A549 (cell line): ENCODE results near the gene MSMP. TPM values are rescaled to one million over a fixed set of nuclear protein-coding genes. Genes with fewer than 3 reads are reported as not detected.
A peak's percentile ranks its signal among the peaks of the same experiment; 100 is the strongest.

Experiments used
- ATAC-seq, 2 experiments: fragments of 200-7000 bp in 1 of 2; fragments of >200 bp in 1 of 2; cut with Nextera tagmentation in 1 of 2; cut with Tn5 transposase in 1 of 2; 3 replicates each; pipeline versions ENCODE4 v1.8.0 to v1.9.1; 2018 to 2020; ENCODE audit warnings: mild to moderate bottlenecking in 1 of 2, moderate library complexity in 1 of 2
- CTCF ChIA-PET: fragments of 300-600 bp; sonication (Branson Sonifier 250); formaldehyde crosslinking; extraction: SDS; loops from one replicate; lab custom pipeline; 2021; ENCODE audit warnings: antibody characterized with exemption, inconsistent platforms; lab: Yijun Ruan, JAX
- POLR2A ChIA-PET: fragments of 350-600 bp; formaldehyde crosslinking; extraction: SDS; loops from one replicate; lab custom pipeline; 2021; ENCODE audit warnings: antibody characterized with exemption, inconsistent platforms; lab: Yijun Ruan, JAX
- DNase-seq, 2 experiments: peaks; one replicate each; pipeline versions ENCODE4 v3.0.0 to v3.0.0-alpha.2; 2011 to 2016; ENCODE audit warnings: low read depth in 1 of 2, low spot score in 1 of 2
- FAIRE-seq: peaks from 2 replicates; lab custom pipeline; 2011; peaks lifted over from hg19 to GRCh38; lab: Jason Lieb, UNC
- H3K27ac ChIP-seq, 2 experiments: fragments of >200 bp; sonication (Bioruptor Twin); formaldehyde crosslinking; 3 replicates each; pipeline ENCODE4 v1.5.1; 2016 to 2017
- H3K4me1 ChIP-seq: fragments of >200 bp; sonication (Bioruptor Twin); formaldehyde crosslinking; 3 replicates; pipeline ENCODE4 v1.6.1; 2016
- H3K4me2 ChIP-seq: fragments of >200 bp; sonication (Bioruptor Twin); formaldehyde crosslinking; 3 replicates; pipeline ENCODE4 v1.6.1; 2016
- H3K4me3 ChIP-seq: fragments of >200 bp; sonication (Bioruptor Twin); formaldehyde crosslinking; 3 replicates; pipeline ENCODE4 v1.5.1; 2016
- H3K9me3 ChIP-seq: fragments of >200 bp; sonication (Bioruptor Twin); formaldehyde crosslinking; 3 replicates; pipeline ENCODE4 v1.6.1; 2016
- CBX2 ChIP-seq: fragments of 200-600 bp; sonication (generic); IDR thresholded peaks from 2 replicates; pipeline ENCODE4 v1.6.1; 2016; ENCODE audit warnings: low read depth, mild to moderate bottlenecking, borderline replicate concordance
- EHF ChIP-seq: fragments of 250-450 bp; sonication (Bioruptor Pico); IDR thresholded peaks from 2 replicates; pipeline ENCODE4 v1.5.0; 2020; ENCODE audit warnings: mild to moderate bottlenecking
- EP300 ChIP-seq, 2 experiments: fragments of >200 bp; sonication (Bioruptor Twin); formaldehyde crosslinking; IDR thresholded peaks; 2 replicates in 1 of 2; 3 replicates in 1 of 2; pipeline ENCODE4 v1.6.1; 2016 to 2017
- ESRRA ChIP-seq: fragments of 150-350 bp; IDR thresholded peaks from 2 replicates; pipeline ENCODE4 v1.6.1; 2014; ENCODE audit warnings: mild to moderate bottlenecking, low read length, borderline replicate concordance
- HES2 ChIP-seq: fragments of >200 bp; sonication (Bioruptor Twin); formaldehyde crosslinking; IDR thresholded peaks from 2 replicates; pipeline ENCODE4 v1.6.1; 2016
- HMGXB4 ChIP-seq: fragments of 250-450 bp; sonication (Bioruptor Pico); IDR thresholded peaks from 2 replicates; pipeline ENCODE4 v1.5.0; 2021; ENCODE audit warnings: mild to moderate bottlenecking, moderate library complexity, borderline replicate concordance
- HOXA7 ChIP-seq: fragments of 250-450 bp; sonication (Bioruptor Pico); IDR thresholded peaks from 2 replicates; pipeline ENCODE4 v1.5.0; 2020; ENCODE audit warnings: mild to moderate bottlenecking, moderate library complexity
- JUNB ChIP-seq: fragments of >200 bp; sonication (Bioruptor Twin); formaldehyde crosslinking; IDR thresholded peaks from 2 replicates; pipeline ENCODE4 v1.6.1; 2016
- KDM1A ChIP-seq: fragments of 200-600 bp; sonication (generic); IDR thresholded peaks from 2 replicates; pipeline ENCODE4 v1.6.1; 2016; ENCODE audit warnings: low read depth, mild to moderate bottlenecking
- KDM5A ChIP-seq: fragments of 200-600 bp; sonication (generic); IDR thresholded peaks from 2 replicates; pipeline ENCODE4 v1.6.1; 2016; ENCODE audit warnings: antibody characterized with exemption, mild to moderate bottlenecking
- MAFK ChIP-seq: fragments of 450-650 bp; IDR thresholded peaks from 2 replicates; pipeline ENCODE4 v1.6.1; 2014; ENCODE audit not compliant: partially characterized antibody
- MAX ChIP-seq: IDR thresholded peaks from 2 replicates; pipeline ENCODE4 v1.6.1; 2012
- NPAS2 ChIP-seq: fragments of 250-450 bp; sonication (Bioruptor Pico); IDR thresholded peaks from 2 replicates; pipeline ENCODE4 v1.8.0; 2022; ENCODE audit warnings: mild to moderate bottlenecking, moderate library complexity, borderline replicate concordance
- POLR2AphosphoS2 ChIP-seq: conservative IDR thresholded peaks from 2 replicates; pipeline ENCODE4 v1.6.1; 2012; ENCODE audit warnings: low read length, improper control_type of control experiment, inconsistent platforms
- RAD21 ChIP-seq, 2 experiments: fragments of >200 bp in 1 of 2; sonication (Bioruptor Twin) in 1 of 2; formaldehyde crosslinking in 1 of 2; IDR thresholded peaks in 1 of 2; conservative IDR thresholded peaks in 1 of 2; 2 replicates in 1 of 2; 3 replicates in 1 of 2; pipeline ENCODE4 v1.6.1; 2012 to 2018; ENCODE audit warnings: inconsistent platforms in 1 of 2
- RCOR1 ChIP-seq: fragments of 150-350 bp; IDR thresholded peaks from 2 replicates; pipeline ENCODE4 v1.6.1; 2014; ENCODE audit warnings: antibody characterized with exemption, low read length, low read depth
- RFX5 ChIP-seq: fragments of 450-650 bp; IDR thresholded peaks from 2 replicates; pipeline ENCODE4 v1.7.1; 2014; ENCODE audit warnings: antibody characterized with exemption, mild to moderate bottlenecking, moderate library complexity
- TFCP2L1 ChIP-seq: fragments of 250-450 bp; sonication (Bioruptor Pico); IDR thresholded peaks from 2 replicates; pipeline ENCODE4 v1.5.0; 2021; ENCODE audit warnings: mild to moderate bottlenecking
- USF2 ChIP-seq: fragments of 450-650 bp; IDR thresholded peaks from 2 replicates; pipeline ENCODE4 v1.6.1; 2014; ENCODE audit warnings: antibody characterized with exemption
- ZC3H11A ChIP-seq: fragments of 450-650 bp; IDR thresholded peaks from 2 replicates; pipeline ENCODE4 v1.6.1; 2014; ENCODE audit warnings: antibody characterized with exemption, mild to moderate bottlenecking
- ZFP36 ChIP-seq: fragments of 450-650 bp; IDR thresholded peaks from 2 replicates; pipeline ENCODE4 v1.6.1; 2014; ENCODE audit warnings: borderline replicate concordance; ENCODE audit not compliant: partially characterized antibody
- ZNF302 ChIP-seq: fragments of 250-450 bp; sonication (Bioruptor Pico); IDR thresholded peaks from 2 replicates; pipeline ENCODE4 v1.9.0; 2021; ENCODE audit warnings: inconsistent platforms, mild to moderate bottlenecking, moderate library complexity
- WGBS: methylation state at CpG from one replicate; pipeline ENCODE4 v1.1.6; 2017; ENCODE audit errors: missing lambda C conversion rate; 5-methylcytosine and 5-hydroxymethylcytosine counted together
- polyA plus RNA-seq, 4 experiments: library from polyadenylated mRNA; depleted of rRNA in 3 of 4; stranded (reverse); fragments of >200 nt; fragmentation: RNase III in 1 of 4; extraction: RNeasy Plus Mini Kit Qiagen cat#74134 plus additional on column Dnase treatment in 1 of 4; gene quantifications; 2 replicates in 3 of 4; 3 replicates in 1 of 4; pipeline ENCODE4 v1.2.3, GENCODE V29; 2011 to 2017

MSMP gene
- polyA plus RNA-seq, 2 of the 4 experiments (the other 2 are of a cell fraction) = not detected

GRCh38 chr9:35726931-35727330 lies 27.1 kb downstream of the MSMP start:
- ChIA-PET CTCF (interaction anchor here (1.4 to 31.4 kb wide), 9 partner anchors 9 to 156 kb away, joined by 3 to 758 read pairs (median 12); partner anchors contain the start of genes ARHGEF39, CCDC107, GBA2 and RGP1), POLR2A (interaction anchor here (2.3 kb wide), 1 partner anchor 69 kb away, joined by 7 read pairs; the partner anchor contains the start of genes CCDC107 and RMRP)
- no peaks in the 10 kb centered on the region for H3K9me3 ChIP-seq
- WGBS = 75% methylated on average over 3 of the region's 3 CpGs
- ATAC-seq = peak in 1 of 2 experiments; percentile 59; a peak in 3 of 6 replicates
- peak in 1 of 2 experiments; percentile 49 for DNase-seq
- no peak overlapping the region for H3K4me3 ChIP-seq
- H3K4me1 ChIP-seq = peaks cover 42% of the 10 kb centered on the region
- H3K4me2 ChIP-seq = peak overlapping the region; percentile 74
- peak overlapping the region; percentile 74 to 95 for H3K27ac ChIP-seq
- FAIRE-seq = no peak
- no peak for TF ChIP-seq JUNB
- TF ChIP-seq RFX5 = peak; percentile 97

GRCh38 chr9:35725362-35725761 lies 28.7 kb downstream of the MSMP start:
- DNase-seq (no peak), ATAC-seq (no peak), FAIRE-seq (no peak)
- H3K4me1 ChIP-seq = peaks cover 36% of the 10 kb centered on the region
- TF ChIP-seq HOXA7 (no peak), RAD21 (conservative IDR thresholded peaks at IDR 0.05 in 1 of 2, IDR thresholded peaks at IDR 0.05 in 1 of 2) (no peak), ZC3H11A (no peak), POLR2AphosphoS2 (no peak), MAX (no peak), EP300 (IDR thresholded peaks at IDR 0.05) (no peak), ESRRA (no peak), KDM5A (no peak), MAFK (no peak), EHF (CRISPR knock-in tag) (no peak), HES2 (no peak)
- H3K4me3 ChIP-seq = no peak overlapping the region
- H3K4me2 ChIP-seq = no peak overlapping the region
- CTCF ChIA-PET = interaction anchor here (1.4 to 31.4 kb wide), 5 partner anchors 10 to 67 kb away, joined by 3 to 758 read pairs (median 116); partner anchors contain the start of genes CCDC107, GBA2, RGP1 and RMRP
- H3K27ac ChIP-seq = no peak overlapping the region
- no peaks in the 10 kb centered on the region for H3K9me3 ChIP-seq
- POLR2A ChIA-PET = no interaction called here
- WGBS = 94% methylated on average over 11 of the region's 11 CpGs

GRCh38 chr9:35723908-35724307 lies 30.2 kb downstream of the MSMP start:
- H3K4me2 ChIP-seq = no peak overlapping the region
- ATAC-seq = no peak
- WGBS = 97% methylated on average over 8 of the region's 8 CpGs
- TF ChIP-seq ZNF302 = no peak
- TF ChIP-seq TFCP2L1 (CRISPR knock-in tag) = no peak
- TF ChIP-seq JUNB = no peak
- no peak for TF ChIP-seq NPAS2 (CRISPR knock-in tag)
- no peak for TF ChIP-seq ZFP36
- no peak overlapping the region for H3K27ac ChIP-seq
- no peak for DNase-seq
- no peak overlapping the region for H3K4me3 ChIP-seq
- no peaks in the 10 kb centered on the region for H3K9me3 ChIP-seq
- ChIA-PET POLR2A (no interaction called here), CTCF (interaction anchor here (3.1 to 31.4 kb wide), 3 partner anchors 20 to 66 kb away, joined by 10 to 758 read pairs (median 243); partner anchors contain the start of genes ARHGEF39, CCDC107, RMRP and TPM2)
- H3K4me1 ChIP-seq = peaks cover 22% of the 10 kb centered on the region
- FAIRE-seq = no peak

GRCh38 chr9:35723426-35723825 lies 30.6 kb downstream of the MSMP start:
- ChIA-PET POLR2A (no interaction called here), CTCF (interaction anchor here (3.1 to 31.4 kb wide), 3 partner anchors 20 to 65 kb away, joined by 10 to 758 read pairs (median 243); partner anchors contain the start of genes ARHGEF39, CCDC107, RMRP and TPM2)
- WGBS = 90% methylated on average over 2 of the region's 2 CpGs
- FAIRE-seq (no peak), ATAC-seq (no peak), DNase-seq (no peak)
- no peaks in the 10 kb centered on the region for H3K9me3 ChIP-seq
- no peak for TF ChIP-seq HMGXB4
- TF ChIP-seq ESRRA = no peak
- TF ChIP-seq RCOR1 = no peak
- TF ChIP-seq USF2 = no peak
- TF ChIP-seq KDM1A = no peak
- no peak for TF ChIP-seq CBX2
- peaks cover 17% of the 10 kb centered on the region for H3K4me1 ChIP-seq
- no peak overlapping the region for H3K4me2 ChIP-seq
- H3K4me3 ChIP-seq = no peak overlapping the region
- H3K27ac ChIP-seq = no peak overlapping the region
